Neutrophil (primary cell): ENCODE results near the gene TSHZ2.

Experiments
- H3K27ac ChIP-seq: fragments of 200-600 bp; sonication (generic); 2 replicates; pipeline ENCODE4 v1.5.1; 2016; ENCODE audit warnings: mild to moderate bottlenecking, moderate library complexity
- H3K27me3 ChIP-seq: fragments of 200-600 bp; sonication (generic); 2 replicates; pipeline ENCODE4 v1.6.0; 2016; ENCODE audit warnings: mild to moderate bottlenecking
- H3K36me3 ChIP-seq: fragments of 200-600 bp; sonication (generic); 2 replicates; pipeline ENCODE4 v1.5.1; 2017
- H3K4me1 ChIP-seq, 2 experiments: fragments of 200-600 bp in 1 of 2; sonication (generic) in 1 of 2; 1 replicate in 1 of 2; 2 replicates in 1 of 2; pipeline versions ENCODE4 v1.5.1 to v1.6.1; 2013 to 2016; ENCODE audit warnings: low read depth in 1 of 2, low read length in 1 of 2, mild to moderate bottlenecking in 1 of 2, moderate library complexity in 1 of 2; ENCODE audit not compliant: control insufficient read depth in 1 of 2, insufficient read depth in 1 of 2
- H3K4me3 ChIP-seq, 2 experiments: fragments of 200-600 bp in 1 of 2; sonication (generic) in 1 of 2; 1 replicate in 1 of 2; 2 replicates in 1 of 2; pipeline ENCODE4 v1.5.1; 2013 to 2016; ENCODE audit warnings: low read depth in 1 of 2, low read length in 1 of 2, mild to moderate bottlenecking in 1 of 2, moderate library complexity in 1 of 2
- H3K9me3 ChIP-seq: fragments of 200-600 bp; sonication (generic); 2 replicates; pipeline ENCODE4 v1.5.1; 2016
- CTCF ChIP-seq: fragments of 200-600 bp; sonication (generic); IDR thresholded peaks from 2 replicates; pipeline ENCODE4 v1.5.1; 2016; ENCODE audit warnings: antibody characterized with exemption

The TSHZ2 gene

GRCh38 chr20:53284256-53284655 lies 312.1 kb downstream of the TSHZ2 start:
- H3K9me3 ChIP-seq, result no peaks in the 10 kb centered on the region
- H3K36me3 ChIP-seq, result no peaks in the 10 kb centered on the region
- TF ChIP-seq CTCF, result no peak
- H3K27me3 ChIP-seq, result peaks cover 41% of the 10 kb centered on the region
- H3K4me3 ChIP-seq, result no peak overlapping the region
- no peak overlapping the region for H3K27ac ChIP-seq
- H3K4me1 ChIP-seq, result no peaks in the 10 kb centered on the region

GRCh38 chr20:53284696-53285095 lies 312.5 kb downstream of the TSHZ2 start:
- no peaks in the 10 kb centered on the region for H3K4me1 ChIP-seq

DNA sequence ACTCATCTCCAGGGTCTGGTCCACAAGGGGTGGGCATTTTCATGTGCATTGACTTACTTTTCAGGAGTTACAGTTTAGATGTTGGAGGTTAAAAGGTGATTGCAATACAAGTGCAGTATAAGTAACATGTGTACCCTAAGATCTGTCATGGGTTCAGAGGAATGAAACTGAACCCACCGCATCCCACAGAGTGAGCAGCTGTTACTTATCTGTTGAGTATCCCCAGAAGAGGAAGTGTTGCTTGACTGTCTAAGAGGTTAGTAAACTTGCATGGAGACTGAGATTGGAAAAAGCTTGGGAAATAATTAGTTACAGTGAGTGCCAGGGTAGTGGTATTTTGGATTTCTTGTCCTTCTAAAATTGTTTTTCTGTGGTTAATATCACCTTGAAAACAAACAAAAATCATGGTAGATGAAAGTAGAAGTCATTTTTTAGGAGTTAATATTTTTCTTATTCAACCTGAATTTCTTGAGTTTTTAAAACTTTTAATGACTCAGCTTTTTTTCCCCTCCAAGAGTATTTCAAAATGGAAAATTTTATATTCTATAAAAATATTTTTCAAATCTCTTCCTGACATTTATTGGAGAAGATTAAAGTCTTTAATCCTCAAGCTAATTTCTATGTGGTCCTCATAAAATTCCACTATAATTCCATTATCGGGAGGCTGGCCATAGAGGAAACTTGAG lies 315.3 kb downstream of the TSHZ2 start:
- peaks cover 41% of the 10 kb centered on the region for H3K27me3 ChIP-seq
- H3K36me3 ChIP-seq, result no peaks in the 10 kb centered on the region
- TF ChIP-seq CTCF, result no peak
- no peak overlapping the region for H3K27ac ChIP-seq
- H3K4me3 ChIP-seq, result no peak overlapping the region
- no peaks in the 10 kb centered on the region for H3K4me1 ChIP-seq
- H3K9me3 ChIP-seq, result no peaks in the 10 kb centered on the region

More at GRCh38 chr20:53284696-53285095, 312.5 kb downstream of the TSHZ2 start:
- Histone ChIP-seq H3K9me3 (no peaks in the 10 kb centered on the region), H3K27ac (no peak overlapping the region), H3K4me3 (no peak overlapping the region), H3K27me3 (peaks cover 41% of the 10 kb centered on the region), H3K36me3 (no peaks in the 10 kb centered on the region)
- no peak for TF ChIP-seq CTCF

GRCh38 chr20:53291548-53291947 lies 319.4 kb downstream of the TSHZ2 start:
- no peaks in the 10 kb centered on the region for H3K9me3 ChIP-seq
- no peak overlapping the region for H3K4me3 ChIP-seq
- no peak for TF ChIP-seq CTCF
- no peak overlapping the region for H3K27ac ChIP-seq
- peaks cover 6% of the 10 kb centered on the region for H3K27me3 ChIP-seq
- no peaks in the 10 kb centered on the region for H3K36me3 ChIP-seq
- no peaks in the 10 kb centered on the region for H3K4me1 ChIP-seq

DNA sequence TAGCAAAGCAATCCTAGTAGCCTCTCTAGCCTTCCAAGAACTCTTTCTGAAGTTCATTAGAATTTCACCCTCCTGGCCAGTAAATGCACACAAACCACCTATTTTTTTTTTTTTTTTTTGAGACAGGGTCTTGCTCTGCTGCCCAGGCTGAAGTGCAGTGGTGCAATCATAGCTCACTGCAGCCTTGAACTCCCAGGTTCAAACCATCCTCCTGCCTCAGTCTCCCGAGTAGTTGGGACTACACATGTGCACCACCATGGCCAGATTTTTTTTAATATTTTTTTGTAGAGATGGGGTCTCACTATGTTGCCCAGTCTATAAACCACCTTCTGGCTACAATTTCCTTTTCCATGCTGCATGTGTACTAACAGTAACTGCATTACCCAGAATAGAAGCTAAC lies 320.2 kb downstream of the TSHZ2 start:
- H3K4me3 ChIP-seq, result no peak overlapping the region
- no peaks in the 10 kb centered on the region for H3K4me1 ChIP-seq
- H3K27me3 ChIP-seq, result peaks cover 3% of the 10 kb centered on the region
- no peak for TF ChIP-seq CTCF
- no peak overlapping the region for H3K27ac ChIP-seq
- no peaks in the 10 kb centered on the region for H3K36me3 ChIP-seq
- no peaks in the 10 kb centered on the region for H3K9me3 ChIP-seq
